Glutamatergic neuron (in vitro differentiated cells): ENCODE data around the gene ZFYVE28. TPM values are rescaled to one million over a fixed set of nuclear protein-coding genes. Genes with fewer than 3 reads are reported as not detected.
A peak's percentile ranks its signal among the peaks of the same experiment; 100 is the strongest.

Experiments
- DNase-seq: peaks from one replicate; pipeline ENCODE4 v3.0.0; 2022
- H3K27ac Mint-ChIP-seq: one replicate; pipeline ENCODE4 v1.8.0; 2020; ENCODE audit warnings: mild to moderate bottlenecking, mixed read lengths, inconsistent platforms; ENCODE audit not compliant: unreplicated experiment
- H3K27me3 Mint-ChIP-seq: one replicate; pipeline ENCODE4 v1.8.0; 2020; ENCODE audit warnings: mild to moderate bottlenecking, moderate library complexity, mixed read lengths, inconsistent platforms; ENCODE audit not compliant: unreplicated experiment
- H3K36me3 Mint-ChIP-seq: one replicate; pipeline ENCODE4 v1.8.0; 2020; ENCODE audit warnings: mild to moderate bottlenecking, mixed read lengths, inconsistent platforms; ENCODE audit not compliant: unreplicated experiment
- H3K4me1 Mint-ChIP-seq: one replicate; pipeline ENCODE4 v1.8.0; 2020; ENCODE audit warnings: mild to moderate bottlenecking, low read depth, mixed read lengths, inconsistent platforms; ENCODE audit not compliant: unreplicated experiment
- H3K4me3 Mint-ChIP-seq: one replicate; pipeline ENCODE4 v1.8.0; 2020; ENCODE audit warnings: mild to moderate bottlenecking, mixed read lengths, inconsistent platforms; ENCODE audit not compliant: unreplicated experiment
- H3K9me3 Mint-ChIP-seq: one replicate; pipeline ENCODE4 v1.8.0; 2020; ENCODE audit warnings: mild to moderate bottlenecking, moderate library complexity, mixed read lengths, inconsistent platforms; ENCODE audit not compliant: unreplicated experiment
- CTCF ChIP-seq: fragments of 200-600 bp; sonication (generic); IDR thresholded peaks from one replicate; pipeline ENCODE4 v1.5.0; 2021; ENCODE audit not compliant: partially characterized antibody, unreplicated experiment
- total RNA-seq: library from RNA; stranded (reverse); fragmentation: NEBNext Ultra II Directional; extraction: Animal tissue kit (Norgen Biotek cat#: 25700); gene quantifications from one replicate; pipeline ENCODE4 v1.2.1, GENCODE V29; 2021; ENCODE audit not compliant: unreplicated experiment

Gene ZFYVE28
- total RNA-seq, 1 donor from 2014 or later = 4.8 TPM

- Mint-ChIP-seq H3K4me3 (no peak overlapping the region), H3K4me1 (no peaks in the 10 kb centered on the region), H3K36me3 (peaks cover 12% of the 10 kb centered on the region), H3K27me3 (peaks cover 9% of the 10 kb centered on the region), H3K27ac (no peak overlapping the region), H3K9me3 (peaks cover 4% of the 10 kb centered on the region)
- no peak for DNase-seq
- TF ChIP-seq CTCF = no peak
Measured at GRCh38 chr4:2318476-2318875, 100.0 kb downstream of the ZFYVE28 start.

GRCh38 chr4:2313366-2313765 lies 105.1 kb downstream of the ZFYVE28 start:
- Mint-ChIP-seq H3K9me3 (peaks cover 2% of the 10 kb centered on the region), H3K4me1 (no peaks in the 10 kb centered on the region), H3K27ac (no peak overlapping the region), H3K27me3 (peaks cover 2% of the 10 kb centered on the region), H3K4me3 (no peak overlapping the region), H3K36me3 (peaks cover 7% of the 10 kb centered on the region)
- TF ChIP-seq CTCF = no peak
- DNase-seq = peak; percentile 6

- H3K36me3 Mint-ChIP-seq = peaks cover 8% of the 10 kb centered on the region
- H3K27me3 Mint-ChIP-seq = peaks cover 4% of the 10 kb centered on the region
- peaks cover 7% of the 10 kb centered on the region for H3K9me3 Mint-ChIP-seq
- no peak for TF ChIP-seq CTCF
- no peak for DNase-seq
- H3K27ac Mint-ChIP-seq = no peak overlapping the region
- H3K4me1 Mint-ChIP-seq = no peaks in the 10 kb centered on the region
- no peak overlapping the region for H3K4me3 Mint-ChIP-seq
Measured at GRCh38 chr4:2306773-2307410, 111.6 kb downstream of the ZFYVE28 start.

GRCh38 chr4:2305766-2306501 lies 112.5 kb downstream of the ZFYVE28 start:
- no peak overlapping the region for H3K27ac Mint-ChIP-seq
- no peak for TF ChIP-seq CTCF

More at GRCh38 chr4:2305766-2306501, 112.5 kb downstream of the ZFYVE28 start:
- H3K4me3 Mint-ChIP-seq = no peak overlapping the region
- no peaks in the 10 kb centered on the region for H3K4me1 Mint-ChIP-seq
- peaks cover 6% of the 10 kb centered on the region for H3K27me3 Mint-ChIP-seq
- peaks cover 9% of the 10 kb centered on the region for H3K9me3 Mint-ChIP-seq
- DNase-seq = no peak
- H3K36me3 Mint-ChIP-seq = peaks cover 8% of the 10 kb centered on the region
